Psoas muscle (tissue), 8 donors: Measurements from ENCODE around the gene THUMPD2. TPM values are rescaled to one million over a fixed set of nuclear protein-coding genes. Genes with fewer than 3 reads are reported as not detected.

Experiments used
- ATAC-seq, 4 donors: fragments of 200-7000 bp; cut with Tn5 transposase; one replicate each; pipeline ENCODE4 v1.9.1; 2020; ENCODE audit warnings: moderate library complexity in 3 of 4, mild to moderate bottlenecking in 2 of 4
- DNase-seq, 2 donors: peaks; one replicate each; pipeline ENCODE4 v3.0.0-alpha.2; 2020
- H3K27ac ChIP-seq: fragments of 200-600 bp; one replicate; pipeline ENCODE4 v1.8.0; 2022
- H3K27me3 ChIP-seq, 3 donors: fragments of 200-600 bp in 1 of 3; one replicate each; pipeline versions ENCODE4 v1.6.1 to v1.8.0; 2013 to 2022; ENCODE audit warnings: low read length in 2 of 3, mild to moderate bottlenecking in 2 of 3, moderate library complexity in 1 of 3; ENCODE audit not compliant: insufficient read depth in 3 of 3
- H3K36me3 ChIP-seq, 2 donors: fragments of 200-600 bp in 1 of 2; one replicate each; pipeline versions ENCODE4 v1.6.1 to v1.8.0; 2013 to 2022; ENCODE audit warnings: low read depth in 1 of 2, mild to moderate bottlenecking in 1 of 2, moderate library complexity in 1 of 2; ENCODE audit not compliant: insufficient read depth in 1 of 2
- H3K4me1 ChIP-seq: fragments of 200-600 bp; one replicate; pipeline ENCODE4 v1.8.0; 2022
- H3K4me3 ChIP-seq: fragments of 200-600 bp; one replicate; pipeline ENCODE4 v1.8.0; 2022; ENCODE audit warnings: mild to moderate bottlenecking
- H3K9me3 ChIP-seq: fragments of 200-600 bp; one replicate; pipeline ENCODE4 v1.8.0; 2022
- CTCF ChIP-seq: fragments of 200-600 bp; IDR thresholded peaks from one replicate; pipeline ENCODE4 v1.8.0; 2022; ENCODE audit warnings: antibody characterized with exemption
- WGBS, 3 donors: extraction: QIAGEN DNeasy Blood & Tissue Kit; methylation state at CpG; one replicate each; pipeline versions ENCODE4 v1.1.6 to v1.1.7; 2013; 5-methylcytosine and 5-hydroxymethylcytosine counted together
- intact Hi-C, 2 donors: fragments of 100-400 bp; cut with DNase I; formaldehyde crosslinking; loops; one replicate each; pipeline versions ENCODE4 v1.11.0 to v1.14.2; 2022
- long read RNA-seq, 2 donors: library from polyadenylated mRNA; unstranded; transcript quantifications; one replicate each; pipeline ENCODE4 v2.0.0, GENCODE V29; 2021
- polyA plus RNA-seq, 3 donors: library from polyadenylated mRNA; stranded (reverse); fragments of 200-250 nt; gene quantifications; one replicate each; pipeline ENCODE4 v1.2.3, GENCODE V29; 2013
- total RNA-seq, 4 donors: library from RNA; stranded (reverse); fragmentation: NEBNext Ultra II Directional in 2 of 4; extraction: Animal tissue kit (Norgen Biotek cat#: 25700) in 2 of 4; gene quantifications; one replicate each; pipeline versions ENCODE4 v1.2.1 to v1.2.4, GENCODE V29; 2021 to 2023
- donor health status: healthy with polysubstance abuse.
- donor health status: DM: no; HTN: no; CAD: no; lungs with moderate emphysema.
- donor health status: Bipolar disorder and iron deficiency.
- donor health status: healthy.
- donor health status: DM: yes; HTN: yes; CAD: no.
- donor health status: DM: no; HTN: no; CAD: no.
- donor health status: DM: no; HTN: no; CAD: no.
- donor health status: DM: yes; HTN: yes; CAD: no.

The THUMPD2 gene
- total RNA-seq: 10 to 100 TPM in 1 of 4 donors, 1 to 10 TPM in 3; 6.5 to 12.7 (median 9.0) TPM
- 1 to 10 TPM; 7.1 to 7.5 (median 7.3) TPM for polyA plus RNA-seq
- long read RNA-seq, donor 1, transcript THUMPD2-204 (10 exons, 1,970 nt): major isoform, 6 of 12 reads
- long read RNA-seq, donor 1, partial matches to known transcripts: 1 of 12 reads
- long read RNA-seq, donor 1, other reads (novel, unspliced or antisense): 5 of 12 reads
- long read RNA-seq, donor 2, transcript THUMPD2-204 (10 exons, 1,970 nt): major isoform, 12 of 27 reads
- long read RNA-seq, donor 2, partial matches to known transcripts: 4 of 27 reads
- long read RNA-seq, donor 2, other reads (novel, unspliced or antisense): 10 of 27 reads

- Histone ChIP-seq H3K9me3 (no peaks in the 10 kb centered on the region), H3K36me3 (no peaks in the 10 kb centered on the region), H3K4me3 (peak within 1 kb of the TSS; percentile 90), H3K27me3 (no peaks in the 10 kb centered on the region), H3K27ac (peak within 1 kb of the TSS; percentile 88), H3K4me1 (peaks cover 20% of the 10 kb centered on the region)
- 0 to 1% (median 1%) methylated on average over 35 to 54 of the region's 54 CpGs for WGBS, 3 donors
- ATAC-seq (peak; percentile 90 to 96 (median 92)), DNase-seq (peak; percentile 82 to 87)
- no peak for TF ChIP-seq CTCF
- intact Hi-C loops: no loop called here
These were observed at the start of gene THUMPD2 for GRCh38 chr2:39778775-39779340. Gene THUMPD2 (minus strand): TSS chr2:39779258. CDS start chr2:39779239, 19 bp downstream.

GRCh38 chr2:39821871-39822270, 42.8 kb upstream of the THUMPD2 start:
- H3K4me1 ChIP-seq: no peaks in the 10 kb centered on the region
- no peak for ATAC-seq
- H3K4me3 ChIP-seq: no peak overlapping the region
- no peaks in the 10 kb centered on the region for H3K27me3 ChIP-seq
- H3K36me3 ChIP-seq: no peaks in the 10 kb centered on the region
- no peaks in the 10 kb centered on the region for H3K9me3 ChIP-seq
- no peak overlapping the region for H3K27ac ChIP-seq
- intact Hi-C loops: no loop called here
- 62 to 70% (median 66%) methylated on average over 3 of the region's 3 CpGs for WGBS, 3 donors
- DNase-seq: no peak
- no peak for TF ChIP-seq CTCF

- WGBS, 3 donors: 57 to 63% (median 63%) methylated on average over 8 of the region's 8 CpGs
- no peaks in the 10 kb centered on the region for H3K4me1 ChIP-seq
- DNase-seq (no peak), ATAC-seq (no peak)
- TF ChIP-seq CTCF: no peak
- no peaks in the 10 kb centered on the region for H3K9me3 ChIP-seq
- no peak overlapping the region for H3K27ac ChIP-seq
- H3K36me3 ChIP-seq: no peaks in the 10 kb centered on the region
- no peak overlapping the region for H3K4me3 ChIP-seq
- intact Hi-C loops: no loop called here
- H3K27me3 ChIP-seq: no peaks in the 10 kb centered on the region
These were observed 37.8 kb upstream of the THUMPD2 start for GRCh38 chr2:39816845-39817244.

- DNase-seq (no peak), ATAC-seq (no peak)
- no peak overlapping the region for H3K4me3 ChIP-seq
- H3K36me3 ChIP-seq: no peaks in the 10 kb centered on the region
- TF ChIP-seq CTCF: no peak
- H3K9me3 ChIP-seq: no peaks in the 10 kb centered on the region
- no peaks in the 10 kb centered on the region for H3K27me3 ChIP-seq
- H3K27ac ChIP-seq: no peak overlapping the region
- 86 to 95% (median 90%) methylated on average over 3 of the region's 3 CpGs for WGBS, 3 donors
- intact Hi-C loops: no loop called here
- H3K4me1 ChIP-seq: no peaks in the 10 kb centered on the region
These were observed 37.4 kb upstream of the THUMPD2 start for GRCh38 chr2:39816428-39816827.
